WTC11 (cell line): ENCODE data around the gene OBSCN. TPM values are rescaled to one million over a fixed set of nuclear protein-coding genes. Genes with fewer than 3 reads are reported as not detected.

ENCODE experiments used
- ATAC-seq: fragments of 200-7000 bp; cut with Tn5 transposase; 2 replicates; pipeline ENCODE4 v1.10.0; 2021; ENCODE audit warnings: mild to moderate bottlenecking, moderate library complexity
- CTCF ChIA-PET: fragments of 300-600 bp; sonication (Branson Sonifier 250); formaldehyde crosslinking; loops from one replicate; lab custom pipeline; 2021; ENCODE audit warnings: antibody characterized with exemption; lab: Charles Lee
- POLR2A ChIA-PET: fragments of 350-600 bp; sonication (Branson Sonifier 250); formaldehyde crosslinking; loops from one replicate; lab custom pipeline; 2021; ENCODE audit warnings: antibody characterized with exemption; lab: Charles Lee
- DNase-seq: peaks from one replicate; pipeline ENCODE4 v3.0.0; 2021; ENCODE audit warnings: low spot score
- H3K27ac Mint-ChIP-seq: 2 replicates; pipeline ENCODE4 v1.8.0; 2021; ENCODE audit warnings: mixed read lengths
- H3K27me3 Mint-ChIP-seq: 2 replicates; pipeline ENCODE4 v1.8.0; 2021; ENCODE audit warnings: low read depth, mild to moderate bottlenecking, moderate library complexity, mixed read lengths
- H3K36me3 Mint-ChIP-seq: 2 replicates; pipeline ENCODE4 v1.8.0; 2021; ENCODE audit warnings: mixed read lengths
- H3K4me1 Mint-ChIP-seq: 2 replicates; pipeline ENCODE4 v1.8.0; 2022; ENCODE audit warnings: mixed read lengths
- H3K4me3 Mint-ChIP-seq: 2 replicates; pipeline ENCODE4 v1.8.0; 2021; ENCODE audit warnings: mild to moderate bottlenecking, moderate library complexity, mixed read lengths
- H3K9me3 Mint-ChIP-seq: 2 replicates; pipeline ENCODE4 v1.8.0; 2021; ENCODE audit warnings: mixed read lengths
- CREB1 ChIP-seq: sonication (generic); formaldehyde crosslinking; IDR thresholded peaks from 2 replicates; pipeline ENCODE4 v1.8.0; 2023; ENCODE audit warnings: mild to moderate bottlenecking, missing genetic modification reagents
- E2F4 ChIP-seq: sonication (generic); formaldehyde crosslinking; IDR thresholded peaks from 2 replicates; pipeline ENCODE4 v1.8.1; 2022; ENCODE audit warnings: low read depth, mild to moderate bottlenecking, moderate library complexity, missing genetic modification reagents, borderline replicate concordance
- E2F5 ChIP-seq: sonication (generic); formaldehyde crosslinking; IDR thresholded peaks from 2 replicates; pipeline ENCODE4 v1.8.1; 2022; ENCODE audit warnings: mild to moderate bottlenecking, moderate library complexity, missing genetic modification reagents
- FOXK1 ChIP-seq: sonication (generic); formaldehyde crosslinking; IDR thresholded peaks from 2 replicates; pipeline ENCODE4 v1.8.0; 2022; ENCODE audit warnings: mild to moderate bottlenecking, moderate library complexity, missing genetic modification reagents
- FOXP1 ChIP-seq: sonication (generic); formaldehyde crosslinking; IDR thresholded peaks from 2 replicates; pipeline ENCODE4 v1.8.0; 2022; ENCODE audit warnings: missing genetic modification reagents, mild to moderate bottlenecking, moderate library complexity, borderline replicate concordance
- GABPB1 ChIP-seq: sonication (generic); formaldehyde crosslinking; IDR thresholded peaks from 2 replicates; pipeline ENCODE4 v1.8.1; 2023; ENCODE audit warnings: mild to moderate bottlenecking, missing genetic modification reagents
- GRHL2 ChIP-seq: fragments of 250-450 bp; sonication (Bioruptor Pico); IDR thresholded peaks from 2 replicates; pipeline ENCODE4 v1.8.0; 2022; ENCODE audit warnings: mild to moderate bottlenecking, moderate library complexity; ENCODE audit not compliant: insufficient replicate concordance, severe bottlenecking
- NFATC4 ChIP-seq: fragments of 250-450 bp; sonication (Bioruptor Pico); IDR thresholded peaks from 2 replicates; pipeline ENCODE4 v1.9.0; 2021; ENCODE audit warnings: mild to moderate bottlenecking
- NFYB ChIP-seq: sonication (generic); formaldehyde crosslinking; conservative IDR thresholded peaks from 2 replicates; pipeline ENCODE4 v1.8.0; 2022; ENCODE audit warnings: low read depth, missing genetic modification reagents
- NR2C2 ChIP-seq: sonication (generic); formaldehyde crosslinking; IDR thresholded peaks from 2 replicates; pipeline ENCODE4 v1.8.0; 2022; ENCODE audit warnings: mild to moderate bottlenecking, missing genetic modification reagents
- PRDM15 ChIP-seq: sonication (generic); formaldehyde crosslinking; IDR thresholded peaks from 2 replicates; pipeline ENCODE4 v1.8.0; 2022; ENCODE audit warnings: missing genetic modification reagents
- PRRX2 ChIP-seq: fragments of 250-450 bp; sonication (Bioruptor Pico); IDR thresholded peaks from 2 replicates; pipeline ENCODE4 v1.8.0; 2021; ENCODE audit warnings: mild to moderate bottlenecking
- SMAD4 ChIP-seq: sonication (generic); formaldehyde crosslinking; IDR thresholded peaks from 2 replicates; pipeline ENCODE4 v1.8.0; 2022; ENCODE audit warnings: mild to moderate bottlenecking, missing genetic modification reagents
- ZNF138 ChIP-seq: sonication (generic); formaldehyde crosslinking; conservative IDR thresholded peaks from 2 replicates; pipeline ENCODE4 v1.8.1; 2022; ENCODE audit warnings: mild to moderate bottlenecking, moderate library complexity, missing genetic modification reagents
- ZNF423 ChIP-seq: fragments of 250-450 bp; sonication (Bioruptor Pico); IDR thresholded peaks from 2 replicates; pipeline ENCODE4 v2.1.2; 2022; ENCODE audit warnings: mild to moderate bottlenecking, moderate library complexity
- ZNF671 ChIP-seq: fragments of 250-450 bp; sonication (Bioruptor Pico); IDR thresholded peaks from 2 replicates; pipeline ENCODE4 v1.8.0; 2021; ENCODE audit warnings: mild to moderate bottlenecking
- total RNA-seq: library from RNA; stranded (reverse); gene quantifications from 3 replicates; pipeline ENCODE4 v1.2.3, GENCODE V29; 2021
- TF ChIP-seq, protein P1 (sequence below): fragments of 250-450 bp; sonication (Bioruptor Pico); IDR thresholded peaks from 2 replicates; pipeline ENCODE4 v1.8.0; 2021; ENCODE audit warnings: mild to moderate bottlenecking
- TF ChIP-seq, protein P2 (sequence below): fragments of 250-450 bp; sonication (Bioruptor Pico); IDR thresholded peaks from 2 replicates; pipeline ENCODE4 v1.9.0; 2021; ENCODE audit warnings: mild to moderate bottlenecking
- TF ChIP-seq, protein P3 (sequence below): fragments of 250-450 bp; sonication (Bioruptor Pico); IDR thresholded peaks from 2 replicates; pipeline ENCODE4 v1.9.0; 2021; ENCODE audit warnings: mild to moderate bottlenecking, borderline replicate concordance
- TF ChIP-seq, protein P4 (sequence below): sonication (generic); formaldehyde crosslinking; IDR thresholded peaks from 2 replicates; pipeline ENCODE4 v1.8.0; 2022; ENCODE audit warnings: mild to moderate bottlenecking, missing genetic modification reagents

The OBSCN gene
- total RNA-seq, 1 experiment from 2014 or later: 38.8 TPM

DNA sequence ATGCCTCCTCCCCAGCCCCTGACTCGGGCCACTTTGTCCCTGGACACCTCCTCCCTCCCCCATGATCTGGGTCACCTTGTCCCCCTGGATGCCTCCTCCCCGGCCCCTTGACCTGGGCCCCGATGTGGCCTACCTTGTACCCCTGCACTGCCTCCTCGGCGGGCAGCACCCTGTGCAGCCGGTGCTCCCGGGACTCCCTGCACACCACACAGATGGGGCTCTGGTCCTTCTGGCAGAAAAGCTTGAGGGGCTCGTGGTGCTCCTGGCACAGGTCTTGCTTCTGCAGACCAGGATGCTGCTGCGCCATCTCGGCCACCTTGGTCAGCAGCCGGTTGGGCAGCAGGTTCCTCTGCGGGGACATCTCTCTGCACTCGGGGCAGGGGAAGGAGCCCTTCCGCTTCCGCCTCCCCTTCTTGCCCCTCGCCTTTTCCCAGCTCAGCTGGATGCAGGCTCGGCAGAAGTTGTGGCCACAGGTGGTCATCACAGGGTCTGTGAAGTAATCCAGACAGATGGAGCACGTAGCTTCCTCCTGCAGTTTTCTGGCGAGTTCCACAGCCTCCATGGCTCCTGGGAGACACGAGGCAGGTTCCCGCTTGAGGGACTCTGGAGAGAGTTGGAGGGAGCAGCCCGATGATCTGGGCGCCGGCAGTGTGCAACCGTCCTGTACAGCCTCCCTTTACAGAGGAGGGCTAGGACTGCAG is 206.8 kb downstream of the OBSCN start:
- Mint-ChIP-seq H3K27me3 (peaks cover 60% of the 10 kb centered on the region), H3K4me1 (peaks cover 14% of the 10 kb centered on the region)
- ATAC-seq (no peak), DNase-seq (no peak)
- TF ChIP-seq FOXP1 (CRISPR knock-in tag): no peak
- TF ChIP-seq NFATC4 (CRISPR knock-in tag): no peak
- TF ChIP-seq, protein P1, sequence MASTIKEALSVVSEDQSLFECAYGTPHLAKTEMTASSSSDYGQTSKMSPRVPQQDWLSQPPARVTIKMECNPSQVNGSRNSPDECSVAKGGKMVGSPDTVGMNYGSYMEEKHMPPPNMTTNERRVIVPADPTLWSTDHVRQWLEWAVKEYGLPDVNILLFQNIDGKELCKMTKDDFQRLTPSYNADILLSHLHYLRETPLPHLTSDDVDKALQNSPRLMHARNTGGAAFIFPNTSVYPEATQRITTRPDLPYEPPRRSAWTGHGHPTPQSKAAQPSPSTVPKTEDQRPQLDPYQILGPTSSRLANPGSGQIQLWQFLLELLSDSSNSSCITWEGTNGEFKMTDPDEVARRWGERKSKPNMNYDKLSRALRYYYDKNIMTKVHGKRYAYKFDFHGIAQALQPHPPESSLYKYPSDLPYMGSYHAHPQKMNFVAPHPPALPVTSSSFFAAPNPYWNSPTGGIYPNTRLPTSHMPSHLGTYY: no peak
- no peak for TF ChIP-seq CREB1 (CRISPR knock-in tag)
- no peak for TF ChIP-seq NFYB (CRISPR knock-in tag)
- TF ChIP-seq FOXK1 (CRISPR knock-in tag): no peak
- TF ChIP-seq, protein P2, sequence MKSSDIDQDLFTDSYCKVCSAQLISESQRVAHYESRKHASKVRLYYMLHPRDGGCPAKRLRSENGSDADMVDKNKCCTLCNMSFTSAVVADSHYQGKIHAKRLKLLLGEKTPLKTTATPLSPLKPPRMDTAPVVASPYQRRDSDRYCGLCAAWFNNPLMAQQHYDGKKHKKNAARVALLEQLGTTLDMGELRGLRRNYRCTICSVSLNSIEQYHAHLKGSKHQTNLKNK (CRISPR knock-in tag): no peak
- TF ChIP-seq GRHL2 (CRISPR knock-in tag): no peak
- TF ChIP-seq ZNF423 (CRISPR knock-in tag): no peak
- TF ChIP-seq PRRX2 (CRISPR knock-in tag): no peak
- TF ChIP-seq GABPB1 (CRISPR knock-in tag): no peak
- TF ChIP-seq, protein P3, sequence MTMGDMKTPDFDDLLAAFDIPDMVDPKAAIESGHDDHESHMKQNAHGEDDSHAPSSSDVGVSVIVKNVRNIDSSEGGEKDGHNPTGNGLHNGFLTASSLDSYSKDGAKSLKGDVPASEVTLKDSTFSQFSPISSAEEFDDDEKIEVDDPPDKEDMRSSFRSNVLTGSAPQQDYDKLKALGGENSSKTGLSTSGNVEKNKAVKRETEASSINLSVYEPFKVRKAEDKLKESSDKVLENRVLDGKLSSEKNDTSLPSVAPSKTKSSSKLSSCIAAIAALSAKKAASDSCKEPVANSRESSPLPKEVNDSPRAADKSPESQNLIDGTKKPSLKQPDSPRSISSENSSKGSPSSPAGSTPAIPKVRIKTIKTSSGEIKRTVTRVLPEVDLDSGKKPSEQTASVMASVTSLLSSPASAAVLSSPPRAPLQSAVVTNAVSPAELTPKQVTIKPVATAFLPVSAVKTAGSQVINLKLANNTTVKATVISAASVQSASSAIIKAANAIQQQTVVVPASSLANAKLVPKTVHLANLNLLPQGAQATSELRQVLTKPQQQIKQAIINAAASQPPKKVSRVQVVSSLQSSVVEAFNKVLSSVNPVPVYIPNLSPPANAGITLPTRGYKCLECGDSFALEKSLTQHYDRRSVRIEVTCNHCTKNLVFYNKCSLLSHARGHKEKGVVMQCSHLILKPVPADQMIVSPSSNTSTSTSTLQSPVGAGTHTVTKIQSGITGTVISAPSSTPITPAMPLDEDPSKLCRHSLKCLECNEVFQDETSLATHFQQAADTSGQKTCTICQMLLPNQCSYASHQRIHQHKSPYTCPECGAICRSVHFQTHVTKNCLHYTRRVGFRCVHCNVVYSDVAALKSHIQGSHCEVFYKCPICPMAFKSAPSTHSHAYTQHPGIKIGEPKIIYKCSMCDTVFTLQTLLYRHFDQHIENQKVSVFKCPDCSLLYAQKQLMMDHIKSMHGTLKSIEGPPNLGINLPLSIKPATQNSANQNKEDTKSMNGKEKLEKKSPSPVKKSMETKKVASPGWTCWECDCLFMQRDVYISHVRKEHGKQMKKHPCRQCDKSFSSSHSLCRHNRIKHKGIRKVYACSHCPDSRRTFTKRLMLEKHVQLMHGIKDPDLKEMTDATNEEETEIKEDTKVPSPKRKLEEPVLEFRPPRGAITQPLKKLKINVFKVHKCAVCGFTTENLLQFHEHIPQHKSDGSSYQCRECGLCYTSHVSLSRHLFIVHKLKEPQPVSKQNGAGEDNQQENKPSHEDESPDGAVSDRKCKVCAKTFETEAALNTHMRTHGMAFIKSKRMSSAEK (CRISPR knock-in tag): no peak
- TF ChIP-seq ZNF138: no peak
- no peak for TF ChIP-seq ZNF671 (CRISPR knock-in tag)
- TF ChIP-seq SMAD4 (CRISPR knock-in tag): no peak
- TF ChIP-seq E2F4 (CRISPR knock-in tag): no peak
- TF ChIP-seq NR2C2 (CRISPR knock-in tag): no peak
- no peak for TF ChIP-seq E2F5 (CRISPR knock-in tag)
- no peak for TF ChIP-seq PRDM15 (CRISPR knock-in tag)
- TF ChIP-seq, protein P4, sequence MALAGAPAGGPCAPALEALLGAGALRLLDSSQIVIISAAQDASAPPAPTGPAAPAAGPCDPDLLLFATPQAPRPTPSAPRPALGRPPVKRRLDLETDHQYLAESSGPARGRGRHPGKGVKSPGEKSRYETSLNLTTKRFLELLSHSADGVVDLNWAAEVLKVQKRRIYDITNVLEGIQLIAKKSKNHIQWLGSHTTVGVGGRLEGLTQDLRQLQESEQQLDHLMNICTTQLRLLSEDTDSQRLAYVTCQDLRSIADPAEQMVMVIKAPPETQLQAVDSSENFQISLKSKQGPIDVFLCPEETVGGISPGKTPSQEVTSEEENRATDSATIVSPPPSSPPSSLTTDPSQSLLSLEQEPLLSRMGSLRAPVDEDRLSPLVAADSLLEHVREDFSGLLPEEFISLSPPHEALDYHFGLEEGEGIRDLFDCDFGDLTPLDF (CRISPR knock-in tag): no peak
- TF ChIP-seq, all 79 proteins: peak for 0
- no peaks in the 10 kb centered on the region for H3K36me3 Mint-ChIP-seq
- H3K9me3 Mint-ChIP-seq: no peaks in the 10 kb centered on the region
- ChIA-PET POLR2A (interaction anchor here (1.1 kb wide), 1 partner anchor 10 kb away, joined by 4 read pairs; no protein-coding TSS in a partner anchor), CTCF (interaction anchor here (0.7 to 1.5 kb wide), 5 partner anchors 9 to 410 kb away, joined by 3 to 12 read pairs (median 3); partner anchors contain the start of gene TRIM11)
- no peak overlapping the region for H3K27ac Mint-ChIP-seq
- H3K4me3 Mint-ChIP-seq: no peak overlapping the region
